OCI-LY1 (cell line): ENCODE data around the gene MRPL58.

Experiments used
- EZH2 ChIP-seq: fragments of 200-600 bp; sonication (generic), shearing (Covaris generic); IDR thresholded peaks from 2 replicates; pipeline ENCODE4 v1.8.0; 2017; ENCODE audit warnings: borderline replicate concordance, mixed run types, mild to moderate bottlenecking, antibody characterized with exemption, low read length, moderate library complexity, mixed read lengths
- TF ChIP-seq, protein P1 (sequence below): fragments of 200-600 bp; sonication (generic), shearing (Covaris generic); IDR thresholded peaks from 2 replicates; pipeline ENCODE4 v1.5.1; 2017; ENCODE audit warnings: mild to moderate bottlenecking, antibody characterized with exemption, low read length, moderate library complexity, mixed read lengths

DNA sequence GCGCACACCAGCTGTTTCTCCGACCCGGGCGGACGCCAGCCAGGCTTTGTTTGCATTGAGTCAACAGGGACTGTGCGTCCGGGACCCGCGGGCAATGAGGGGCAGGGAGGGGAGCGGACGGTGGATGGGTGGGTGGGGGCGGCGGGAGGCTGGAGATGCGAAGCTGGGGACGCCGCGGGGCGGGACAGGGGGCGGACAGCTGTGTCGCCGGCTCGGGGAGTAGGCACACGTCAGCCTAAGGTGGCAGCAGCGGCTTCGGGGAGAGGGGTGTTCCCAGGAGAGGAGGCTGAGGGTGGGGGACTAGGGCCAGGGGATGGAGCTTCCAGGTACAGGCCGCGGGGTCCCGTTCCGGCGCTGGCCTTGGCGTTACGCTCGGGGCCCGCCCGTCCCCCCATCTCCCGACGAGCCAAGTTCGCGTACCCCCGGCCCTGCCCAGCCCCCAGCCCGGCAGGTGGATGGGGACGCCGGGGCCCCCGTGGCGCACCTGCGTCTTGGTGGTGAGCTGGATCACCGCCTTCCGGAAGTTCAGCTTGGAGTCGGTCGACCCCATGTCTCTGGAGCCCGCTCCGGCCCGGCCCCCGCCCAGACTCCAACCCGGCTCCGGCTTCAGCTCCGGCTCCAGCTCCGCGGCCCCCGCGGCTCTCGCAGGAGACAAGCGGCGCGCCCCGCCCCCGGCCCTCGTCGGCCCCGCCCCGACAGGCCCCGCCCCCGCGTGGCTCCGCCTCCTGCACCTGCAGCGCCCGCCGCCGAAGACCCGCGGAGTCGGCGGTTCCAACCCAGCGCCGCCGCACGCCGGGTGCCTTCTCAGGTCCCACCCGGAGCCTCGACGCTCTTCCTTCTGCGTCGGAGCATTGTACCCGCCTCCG lies 40.1 kb upstream of the MRPL58 start, which contains the start of gene HID1:
- TF ChIP-seq, protein P1, sequence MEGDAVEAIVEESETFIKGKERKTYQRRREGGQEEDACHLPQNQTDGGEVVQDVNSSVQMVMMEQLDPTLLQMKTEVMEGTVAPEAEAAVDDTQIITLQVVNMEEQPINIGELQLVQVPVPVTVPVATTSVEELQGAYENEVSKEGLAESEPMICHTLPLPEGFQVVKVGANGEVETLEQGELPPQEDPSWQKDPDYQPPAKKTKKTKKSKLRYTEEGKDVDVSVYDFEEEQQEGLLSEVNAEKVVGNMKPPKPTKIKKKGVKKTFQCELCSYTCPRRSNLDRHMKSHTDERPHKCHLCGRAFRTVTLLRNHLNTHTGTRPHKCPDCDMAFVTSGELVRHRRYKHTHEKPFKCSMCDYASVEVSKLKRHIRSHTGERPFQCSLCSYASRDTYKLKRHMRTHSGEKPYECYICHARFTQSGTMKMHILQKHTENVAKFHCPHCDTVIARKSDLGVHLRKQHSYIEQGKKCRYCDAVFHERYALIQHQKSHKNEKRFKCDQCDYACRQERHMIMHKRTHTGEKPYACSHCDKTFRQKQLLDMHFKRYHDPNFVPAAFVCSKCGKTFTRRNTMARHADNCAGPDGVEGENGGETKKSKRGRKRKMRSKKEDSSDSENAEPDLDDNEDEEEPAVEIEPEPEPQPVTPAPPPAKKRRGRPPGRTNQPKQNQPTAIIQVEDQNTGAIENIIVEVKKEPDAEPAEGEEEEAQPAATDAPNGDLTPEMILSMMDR = no peak
- TF ChIP-seq EZH2 = no peak
